Tibial nerve (tissue), 3 donors: ENCODE data around the gene CABLES2.

Experiments used
- CTCF ChIP-seq, 5 experiments: fragments of 200-600 bp in 3 of 5; fragments of 450-650 bp in 2 of 5; sonication (generic) in 3 of 5; IDR thresholded peaks; one replicate each; pipeline ENCODE4 v1.5.1; 2016 to 2019; ENCODE audit warnings: antibody characterized with exemption in 5 of 5, mild to moderate bottlenecking in 3 of 5, moderate library complexity in 2 of 5
- POLR2A ChIP-seq, 2 donors: fragments of 450-650 bp; IDR thresholded peaks; one replicate each; pipeline ENCODE4 v1.6.1; 2017; ENCODE audit warnings: antibody characterized with exemption in 2 of 2, mild to moderate bottlenecking in 2 of 2, moderate library complexity in 2 of 2

GRCh38 chr20:62387219-62387913 lies 19.7 kb downstream of the CABLES2 start:
- no peak for TF ChIP-seq POLR2A (IDR thresholded peaks at IDR 0.05)
- no peak for TF ChIP-seq CTCF (IDR thresholded peaks at IDR 0.05)
